GM21447 (cell line): ENCODE data around the gene FBLN1.
"Not testable (repeated sequence)": the region's sequence is repeated elsewhere in the genome, so short reads cannot be mapped to it uniquely, and the experiment has no call there.

Experiments used
- ATAC-seq: cut with Tn5 transposase; IDR thresholded peaks from one replicate; pipeline ENCODE4 v1.9.1; 2021; ENCODE audit not compliant: unreplicated experiment

Gene FBLN1

DNA sequence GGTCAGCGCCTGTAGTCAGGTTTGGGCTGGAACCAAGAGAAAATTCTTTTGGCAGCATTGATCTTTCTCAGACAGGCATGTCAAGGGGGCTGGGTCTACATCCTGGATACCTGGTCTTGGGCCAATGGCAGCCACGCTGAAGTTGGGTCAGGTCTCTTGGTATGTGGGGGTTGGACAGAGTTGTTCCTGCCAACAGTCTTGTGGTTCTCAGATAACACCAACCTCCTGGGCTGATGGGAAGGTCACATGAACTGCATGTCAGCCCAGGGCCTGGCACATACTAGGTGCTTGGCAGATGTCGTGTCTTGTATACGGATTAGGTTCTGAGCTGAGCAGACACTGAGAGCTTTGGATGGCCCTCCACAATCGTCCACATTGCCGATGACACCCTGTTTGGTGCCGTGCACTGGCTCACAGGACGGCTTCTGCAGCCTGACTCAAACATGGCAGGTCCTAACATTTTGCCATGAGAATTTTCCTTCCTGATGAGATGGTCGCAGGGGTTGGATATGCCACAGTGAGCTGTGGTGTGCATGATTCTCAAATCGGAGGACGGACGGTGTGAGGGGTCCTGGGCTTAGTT lies 42.0 kb downstream of the FBLN1 start:
- no peak for ATAC-seq

DNA sequence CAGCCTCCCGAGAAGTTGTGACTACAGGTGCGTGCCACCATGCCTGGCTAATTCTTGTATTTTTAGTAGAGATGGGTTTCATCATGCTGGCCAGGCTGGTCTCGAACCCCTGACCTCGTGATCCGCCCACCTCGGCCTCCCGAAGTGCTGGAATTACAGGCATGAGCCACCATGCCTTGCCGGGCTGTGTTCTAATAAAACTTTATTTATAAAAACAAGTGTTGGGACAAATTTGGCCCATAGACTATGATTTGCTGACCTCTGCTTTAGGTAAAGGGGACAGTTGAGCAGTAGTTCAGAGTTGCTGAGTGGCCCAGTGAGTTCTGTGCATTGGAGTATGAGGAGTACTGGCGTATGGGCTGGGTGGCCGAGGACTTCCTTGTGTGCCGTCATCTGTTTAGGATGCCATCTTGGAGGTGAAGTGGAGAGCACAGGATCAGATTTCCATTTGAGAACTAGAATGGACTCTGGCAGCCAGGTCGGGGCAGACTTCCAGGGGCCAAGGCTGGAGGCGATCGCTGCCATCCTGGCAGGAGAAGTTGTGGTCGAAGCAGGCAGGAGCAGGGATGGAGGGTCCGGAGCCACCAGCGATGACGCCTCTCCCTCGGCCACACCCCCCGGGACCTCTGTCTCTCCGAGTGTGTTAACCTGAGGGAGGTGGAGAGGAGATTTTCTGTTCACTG lies 43.8 kb downstream of the FBLN1 start:
- ATAC-seq = no peak

DNA sequence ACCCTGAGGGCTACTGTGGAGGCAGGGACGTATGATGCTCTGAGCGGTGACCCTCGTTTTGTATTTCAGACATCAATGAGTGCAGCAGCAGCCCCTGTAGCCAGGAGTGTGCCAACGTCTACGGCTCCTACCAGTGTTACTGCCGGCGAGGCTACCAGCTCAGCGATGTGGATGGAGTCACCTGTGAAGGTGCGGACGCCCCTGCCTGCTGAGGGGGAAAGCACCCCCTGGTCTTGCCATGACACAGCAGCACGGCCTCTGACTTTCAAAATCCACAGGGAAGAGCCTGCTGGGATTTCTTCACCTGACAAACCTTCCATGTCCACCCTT lies 44.3 kb downstream of the FBLN1 start:
- no peak for ATAC-seq

DNA sequence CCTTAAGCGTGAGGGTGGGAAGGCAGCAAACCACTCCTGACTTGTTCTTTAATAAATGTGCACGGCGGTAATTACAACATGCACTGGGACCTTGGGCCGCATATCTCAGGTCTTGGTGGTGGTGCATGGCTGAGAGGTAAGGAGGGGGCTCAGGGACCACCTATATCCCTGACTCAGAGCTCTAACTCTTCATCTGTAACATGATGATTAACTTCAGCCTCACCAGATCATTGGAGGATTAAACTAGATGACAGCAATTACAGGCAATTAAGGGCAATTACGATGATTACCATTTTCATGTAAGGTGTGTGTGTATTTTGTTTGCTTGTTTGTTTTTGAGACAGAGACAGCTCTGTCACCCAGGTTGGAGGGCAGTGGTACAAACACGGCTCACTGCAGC lies 45.0 kb downstream of the FBLN1 start:
- no peak for ATAC-seq

DNA sequence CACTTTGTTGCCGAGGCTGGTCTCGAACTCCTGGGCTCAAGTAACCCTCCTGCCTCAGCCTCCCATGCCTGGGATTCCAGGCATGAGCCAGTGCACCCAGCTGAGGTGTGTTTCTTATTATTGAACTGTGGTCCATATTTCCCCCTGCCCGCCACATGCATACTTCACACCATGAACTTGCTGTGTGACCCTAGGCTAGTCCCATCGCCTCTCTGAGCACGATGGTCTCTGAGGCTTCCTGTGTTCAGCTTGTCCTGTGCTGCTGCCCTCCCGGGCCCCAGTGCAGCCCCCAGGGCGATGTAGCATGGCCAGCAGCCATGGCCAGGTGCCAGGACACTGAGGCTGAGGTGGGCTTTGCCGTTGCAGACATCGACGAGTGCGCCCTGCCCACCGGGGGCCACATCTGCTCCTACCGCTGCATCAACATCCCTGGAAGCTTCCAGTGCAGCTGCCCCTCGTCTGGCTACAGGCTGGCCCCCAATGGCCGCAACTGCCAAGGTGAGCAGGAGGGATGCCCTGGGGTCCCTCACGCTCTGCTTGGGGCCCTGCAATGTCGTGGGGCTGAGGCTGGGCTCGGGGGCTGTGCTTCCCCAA lies 45.7 kb downstream of the FBLN1 start:
- no peak for ATAC-seq

DNA sequence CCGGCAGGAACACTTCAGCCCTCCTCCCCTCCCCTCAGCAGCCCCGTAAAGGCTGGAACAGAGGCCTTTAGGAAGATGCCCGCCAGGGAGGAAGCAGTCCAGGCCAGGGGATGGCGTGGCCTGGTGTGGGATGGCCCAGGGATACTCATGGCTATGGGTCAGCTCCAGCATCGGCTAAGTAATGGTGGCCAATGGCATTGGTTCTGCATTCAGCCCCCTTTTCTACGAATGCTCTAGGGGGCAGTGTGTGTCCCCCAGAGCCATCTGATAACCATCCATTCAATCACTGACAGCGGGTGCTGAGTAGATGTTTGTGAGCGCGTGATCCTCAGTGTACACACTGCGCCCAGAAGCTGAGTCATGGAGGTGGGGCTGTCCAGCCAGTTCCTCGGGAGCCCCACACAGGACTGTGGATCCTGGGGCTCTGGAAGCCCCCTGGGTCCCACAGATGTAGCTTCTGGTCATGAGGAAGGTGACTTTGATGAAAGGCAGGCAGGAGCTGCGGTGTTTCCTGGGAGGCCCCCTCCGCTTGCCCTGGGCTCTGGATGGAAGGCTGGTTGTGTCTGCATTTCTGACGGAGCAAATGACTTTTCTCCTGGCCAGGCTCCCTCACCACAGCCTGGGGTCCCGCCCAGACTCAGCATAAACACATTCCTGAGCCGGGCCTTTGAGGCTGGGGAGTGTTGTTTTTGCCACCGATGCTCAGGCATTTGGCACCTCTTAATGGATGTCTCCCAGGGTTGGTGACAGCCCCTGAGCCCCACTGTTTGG lies 46.5 kb downstream of the FBLN1 start:
- ATAC-seq = no peak

DNA sequence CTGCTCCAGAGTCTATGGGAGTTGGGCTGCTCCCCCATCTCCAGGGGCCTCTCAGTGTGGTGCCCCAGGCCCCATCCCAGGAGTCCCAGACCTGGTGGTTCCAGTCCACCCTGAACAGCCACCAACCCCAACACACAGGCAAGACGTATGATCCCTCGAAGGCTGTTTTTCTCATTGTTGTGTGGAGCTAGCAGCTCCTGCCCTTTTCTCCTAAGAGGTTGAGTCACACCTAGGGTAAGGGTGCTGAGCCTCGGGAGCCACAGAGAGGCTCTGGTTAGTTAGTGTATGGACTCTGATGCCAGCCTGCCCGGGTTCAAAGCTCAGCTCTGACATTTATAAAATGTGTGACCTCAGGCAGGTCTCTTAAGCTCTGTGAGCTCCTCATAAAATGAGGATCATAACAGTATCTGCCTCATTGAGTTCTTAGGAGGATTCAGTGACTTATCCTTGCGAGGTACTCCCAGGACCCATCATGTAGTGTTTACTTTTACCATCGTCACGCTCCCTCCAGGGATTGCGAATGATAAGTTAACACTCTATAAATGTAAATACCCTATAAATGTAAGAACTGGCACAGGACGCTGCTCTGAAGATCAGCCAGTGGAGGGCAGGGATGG lies 47.2 kb downstream of the FBLN1 start:
- ATAC-seq = no peak

DNA sequence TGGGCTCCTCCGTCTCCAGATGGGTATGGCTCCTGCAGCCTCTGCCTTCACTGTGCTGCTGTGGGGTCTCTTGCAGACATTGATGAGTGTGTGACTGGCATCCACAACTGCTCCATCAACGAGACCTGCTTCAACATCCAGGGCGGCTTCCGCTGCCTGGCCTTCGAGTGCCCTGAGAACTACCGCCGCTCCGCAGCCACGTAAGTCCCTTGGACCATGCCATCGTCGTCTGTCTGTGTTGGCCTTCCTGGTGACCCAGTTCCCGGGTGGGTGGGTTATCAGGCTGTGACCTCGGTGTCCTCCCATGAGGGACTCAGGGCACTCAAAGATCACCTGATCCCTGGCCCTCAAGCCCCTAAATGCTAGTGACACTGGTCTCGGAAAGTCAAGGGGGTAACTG lies 47.7 kb downstream of the FBLN1 start:
- no peak for ATAC-seq

DNA sequence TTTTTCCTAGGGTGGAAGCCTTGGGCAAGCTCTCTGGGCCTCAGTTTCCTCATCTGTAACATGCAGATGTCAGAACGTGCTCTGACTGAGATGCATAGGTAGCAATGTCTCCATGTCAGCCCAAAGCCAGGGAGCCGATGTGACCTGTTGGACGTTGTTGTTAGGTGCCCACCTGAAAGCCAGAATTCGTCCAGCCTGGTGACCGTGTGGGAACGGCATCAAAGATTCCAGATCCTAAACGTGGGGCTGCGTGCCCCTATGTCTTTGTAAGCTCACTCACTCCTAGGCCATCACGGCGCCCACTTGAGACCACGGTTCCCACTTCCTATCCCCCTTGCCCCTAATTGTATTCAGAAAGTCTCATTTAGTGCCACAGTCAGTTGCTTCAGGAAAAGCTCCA lies 48.2 kb downstream of the FBLN1 start:
- no peak for ATAC-seq

DNA sequence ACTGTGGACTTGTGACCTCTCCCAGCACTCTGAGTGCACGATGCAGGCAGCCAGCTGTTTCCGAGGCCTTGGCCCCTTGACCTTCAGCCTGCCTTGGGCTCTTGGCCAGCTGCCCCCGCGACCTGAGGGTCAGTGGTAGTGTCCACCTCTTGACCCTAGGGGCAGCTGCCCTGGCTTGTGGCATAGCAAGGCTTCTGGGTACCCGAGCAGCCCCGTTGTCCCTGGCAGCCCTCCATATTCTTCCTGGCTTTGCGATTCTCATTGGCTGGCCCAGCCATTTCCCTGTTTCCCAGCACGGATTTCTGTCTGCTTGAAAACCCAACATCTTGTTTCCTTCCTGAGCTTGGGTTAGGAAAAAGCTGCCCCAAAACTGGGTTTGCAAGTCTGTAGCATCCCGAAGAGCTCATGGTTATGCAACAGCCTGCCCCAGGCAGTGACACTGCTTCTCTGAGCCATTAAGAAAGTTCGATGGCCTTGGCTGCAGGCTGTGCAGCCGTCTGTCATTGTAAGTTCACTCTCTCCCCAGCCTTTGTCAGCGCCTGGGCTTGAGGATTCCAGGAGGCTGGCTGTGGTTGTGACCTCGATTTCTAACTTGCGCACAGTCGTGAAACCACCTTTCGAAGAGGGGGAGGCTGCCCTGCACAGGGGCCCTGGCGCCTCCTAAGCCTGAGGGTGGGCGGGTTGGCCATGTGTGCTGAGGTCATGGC lies 48.8 kb downstream of the FBLN1 start:
- no peak for ATAC-seq

DNA sequence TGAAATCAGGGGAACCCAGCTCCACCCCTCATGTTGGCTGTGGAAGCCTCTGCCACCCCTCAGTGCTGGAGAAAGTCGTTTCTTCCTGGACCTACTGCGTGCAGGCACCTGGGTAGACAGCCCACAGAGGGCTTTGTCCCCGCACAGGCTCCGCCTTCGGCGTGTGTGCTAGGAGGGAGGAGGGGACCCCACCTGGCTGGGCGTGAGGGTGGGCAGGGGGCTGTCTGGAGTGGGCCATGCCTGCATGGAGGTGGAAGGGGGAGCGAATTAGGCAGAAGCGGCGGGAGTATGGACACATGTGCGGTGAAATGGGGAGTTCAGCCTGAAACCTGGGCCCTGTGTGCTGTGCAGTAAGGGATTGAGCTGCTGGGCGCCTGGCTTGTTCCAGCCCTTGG lies 49.3 kb downstream of the FBLN1 start:
- no peak for ATAC-seq

DNA sequence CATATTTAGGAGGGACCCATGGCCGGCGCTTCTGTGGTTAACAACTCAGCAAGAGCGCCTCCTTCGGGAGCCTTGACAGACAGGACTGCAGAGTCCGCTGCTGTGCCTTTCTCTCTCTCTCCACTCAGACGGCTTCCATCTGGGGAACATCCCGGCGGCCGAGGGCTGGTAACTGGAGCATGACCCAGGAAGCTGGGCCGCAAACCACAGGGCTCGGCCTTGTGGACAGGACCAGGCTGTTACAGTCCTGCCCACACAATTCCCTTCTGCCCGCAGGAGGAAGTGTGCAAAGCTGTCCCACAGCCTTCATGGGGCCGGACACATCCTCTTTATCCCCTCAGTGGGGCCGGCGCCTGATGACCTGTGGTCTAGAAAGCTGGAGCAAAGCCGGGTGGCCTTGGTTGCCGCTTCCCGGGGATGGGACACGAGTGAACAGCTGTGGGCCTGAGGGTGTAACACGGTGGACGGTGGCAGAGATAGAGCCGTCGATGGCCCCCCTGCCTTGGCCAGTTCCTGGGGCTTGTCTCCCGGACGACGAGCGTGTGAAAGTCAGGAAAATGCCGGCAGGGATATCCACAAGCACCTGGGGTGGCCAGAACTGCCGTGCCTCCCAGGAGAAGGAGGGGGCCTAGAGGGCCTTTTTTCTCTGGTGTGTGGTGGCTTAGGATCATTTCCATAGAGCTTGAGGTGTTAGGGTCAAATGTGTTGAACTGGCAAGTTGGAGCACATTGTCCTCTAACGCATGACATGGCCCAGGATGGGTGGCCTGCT lies 50.1 kb downstream of the FBLN1 start:
- ATAC-seq = no peak

DNA sequence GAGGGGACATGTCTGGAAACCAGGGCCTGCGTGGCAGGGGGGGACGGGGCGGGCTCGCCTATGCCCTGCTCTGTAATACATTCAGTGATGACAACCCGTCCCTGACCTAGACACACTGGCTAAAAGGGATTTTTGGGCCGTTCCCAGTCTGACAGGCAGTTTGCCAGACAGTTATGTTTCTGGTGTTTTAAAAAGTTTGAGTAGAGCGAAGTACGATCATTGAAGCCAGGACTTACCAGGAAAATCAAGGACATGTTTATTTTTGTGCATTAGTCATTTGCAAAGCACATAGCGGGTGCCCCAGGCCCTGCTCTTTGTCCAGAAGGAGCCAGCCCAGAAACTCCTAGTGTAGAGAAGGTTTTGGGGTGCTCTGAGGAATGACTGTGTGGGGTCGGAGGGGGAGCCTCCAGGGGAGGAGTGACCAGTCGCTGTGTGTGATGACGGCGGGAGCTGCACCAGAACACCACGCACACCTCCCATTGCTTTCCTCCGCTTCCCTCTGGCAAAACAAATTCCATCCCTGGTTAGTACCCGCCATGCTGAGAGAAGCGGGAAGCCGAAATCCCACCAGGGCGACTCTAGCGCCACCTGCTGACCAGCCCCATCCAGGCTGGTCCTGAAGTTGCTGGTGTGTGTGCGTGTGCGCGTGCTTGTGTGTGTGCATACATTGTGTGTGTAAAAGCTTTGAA lies 50.8 kb downstream of the FBLN1 start:
- ATAC-seq = no peak

DNA sequence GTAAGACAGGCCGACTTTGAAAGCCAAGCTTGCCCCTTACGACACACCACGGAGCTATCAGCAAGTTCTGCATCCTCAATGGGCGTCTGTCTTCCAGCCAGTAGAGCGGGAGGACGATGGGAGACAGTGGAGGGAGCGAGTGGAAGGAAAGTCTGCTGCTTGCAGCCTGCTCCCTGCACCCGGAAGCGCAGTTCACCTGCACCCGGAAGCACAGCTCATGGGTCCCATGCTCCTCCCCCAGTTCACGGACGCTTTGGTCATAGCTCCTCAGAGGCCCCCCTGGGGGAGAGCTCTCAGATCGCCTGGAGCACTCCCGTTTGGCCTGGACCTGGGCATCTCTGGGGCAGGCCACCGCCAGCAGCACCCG lies 51.3 kb downstream of the FBLN1 start:
- no peak for ATAC-seq

DNA sequence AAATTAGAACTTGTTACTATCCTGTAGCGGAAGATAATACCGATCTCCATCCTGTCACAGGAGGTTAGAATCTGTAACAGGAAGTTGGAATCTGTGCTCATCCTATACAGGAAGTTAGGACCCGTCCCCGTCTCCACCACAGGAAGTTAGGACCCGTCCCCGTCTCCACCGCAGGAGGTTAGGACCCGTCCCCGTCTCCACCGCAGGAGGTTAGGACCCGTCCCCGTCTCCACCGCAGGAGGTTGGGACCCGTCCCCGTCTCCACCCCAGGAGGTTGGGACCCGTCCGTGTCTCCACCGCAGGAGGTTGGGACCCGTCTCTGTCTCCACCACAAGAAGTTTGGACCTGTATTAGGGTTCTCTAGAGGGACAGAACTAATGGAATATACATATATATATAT lies 52.2 kb downstream of the FBLN1 start:
- ATAC-seq = no peak

DNA sequence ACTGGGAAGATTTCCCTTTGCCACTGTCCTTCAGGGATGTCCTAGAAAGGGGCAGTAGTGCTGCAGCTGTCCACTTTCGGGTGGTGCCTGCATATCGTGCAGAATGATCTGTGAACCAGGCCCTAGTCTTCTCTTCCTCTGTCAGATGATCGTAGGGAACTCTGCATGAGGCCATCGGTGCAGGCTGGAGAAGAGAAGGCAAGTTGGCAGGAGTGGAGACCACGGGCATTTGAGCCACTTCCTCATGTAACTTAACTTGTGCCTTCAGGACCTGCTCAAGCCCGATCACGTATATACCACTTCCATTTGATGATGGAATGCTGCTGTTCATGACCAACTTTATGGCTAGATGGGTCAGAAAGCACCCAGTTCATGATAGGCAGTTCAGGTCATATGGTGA lies 55.2 kb downstream of the FBLN1 start:
- not testable (repeated sequence) for ATAC-seq

DNA sequence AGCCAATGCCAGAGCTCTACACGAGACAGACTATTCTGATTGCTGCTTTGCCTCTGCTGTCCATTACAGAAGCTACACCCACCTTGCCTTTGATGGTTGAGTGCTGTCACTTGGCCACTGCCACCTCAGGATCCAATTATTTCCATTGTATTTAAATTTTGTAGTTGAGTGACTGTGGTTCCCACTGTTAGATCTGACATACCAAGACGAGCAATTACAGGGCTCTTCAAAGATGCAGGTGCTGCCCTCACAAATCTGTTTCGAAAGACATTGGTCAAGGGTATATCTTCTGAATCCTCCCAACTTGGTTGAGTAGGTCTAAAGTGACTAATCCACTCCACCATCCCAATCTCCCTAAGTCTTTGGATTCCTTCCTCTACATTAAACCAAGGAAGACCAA lies 57.4 kb downstream of the FBLN1 start:
- ATAC-seq = not testable (repeated sequence)

DNA sequence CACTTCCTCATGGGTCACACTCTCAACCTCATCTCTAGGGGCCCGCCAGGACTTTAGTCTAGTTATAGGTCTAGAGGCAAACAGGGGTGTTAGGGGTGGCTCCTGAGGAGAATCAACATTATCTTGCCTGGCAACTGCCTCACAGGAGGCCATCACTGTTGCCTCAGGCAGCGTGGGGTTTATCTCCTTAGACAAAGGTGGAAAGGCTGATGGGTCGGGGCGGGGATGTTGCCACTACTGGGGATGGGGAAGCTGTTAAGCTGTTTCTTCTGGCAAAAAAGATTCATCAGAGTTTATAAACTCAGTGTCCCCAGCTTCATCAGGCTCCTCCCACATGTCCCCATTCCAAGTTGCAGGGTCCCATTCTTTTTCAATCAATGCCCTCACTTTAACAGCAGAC lies 58.1 kb downstream of the FBLN1 start:
- not testable (repeated sequence) for ATAC-seq

DNA sequence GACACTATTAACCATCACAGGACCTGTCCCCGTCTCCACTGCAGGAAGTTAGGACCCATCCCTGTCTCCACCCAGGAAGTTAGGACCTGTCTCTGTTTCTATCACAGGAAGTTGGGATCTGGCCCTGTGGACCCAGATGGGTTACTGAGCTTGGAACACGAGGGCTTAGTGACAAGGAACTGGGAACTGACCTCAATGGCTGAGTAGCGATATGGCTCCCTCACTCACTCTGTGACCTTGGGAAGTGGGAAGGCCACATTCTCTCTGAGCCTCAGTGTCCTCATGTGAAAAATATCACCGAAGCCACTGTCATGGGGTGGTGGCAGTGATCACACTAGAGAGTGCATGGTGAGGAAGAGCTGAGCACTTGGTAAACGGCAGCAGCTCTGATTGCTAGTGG lies 59.4 kb downstream of the FBLN1 start:
- no peak for ATAC-seq
